GM21786 (cell line): Measurements from ENCODE around the gene DGLUCY.
A peak's percentile ranks its signal among the peaks of the same experiment; 100 is the strongest.
"Not testable (repeated sequence)": the region's sequence is repeated elsewhere in the genome, so short reads cannot be mapped to it uniquely, and the experiment has no call there.

Source experiments
- ATAC-seq: cut with Tn5 transposase; IDR thresholded peaks from one replicate; pipeline ENCODE4 v1.9.1; 2021; ENCODE audit not compliant: unreplicated experiment

The DGLUCY gene, protein sequence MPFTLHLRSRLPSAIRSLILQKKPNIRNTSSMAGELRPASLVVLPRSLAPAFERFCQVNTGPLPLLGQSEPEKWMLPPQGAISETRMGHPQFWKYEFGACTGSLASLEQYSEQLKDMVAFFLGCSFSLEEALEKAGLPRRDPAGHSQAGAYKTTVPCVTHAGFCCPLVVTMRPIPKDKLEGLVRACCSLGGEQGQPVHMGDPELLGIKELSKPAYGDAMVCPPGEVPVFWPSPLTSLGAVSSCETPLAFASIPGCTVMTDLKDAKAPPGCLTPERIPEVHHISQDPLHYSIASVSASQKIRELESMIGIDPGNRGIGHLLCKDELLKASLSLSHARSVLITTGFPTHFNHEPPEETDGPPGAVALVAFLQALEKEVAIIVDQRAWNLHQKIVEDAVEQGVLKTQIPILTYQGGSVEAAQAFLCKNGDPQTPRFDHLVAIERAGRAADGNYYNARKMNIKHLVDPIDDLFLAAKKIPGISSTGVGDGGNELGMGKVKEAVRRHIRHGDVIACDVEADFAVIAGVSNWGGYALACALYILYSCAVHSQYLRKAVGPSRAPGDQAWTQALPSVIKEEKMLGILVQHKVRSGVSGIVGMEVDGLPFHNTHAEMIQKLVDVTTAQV

DNA sequence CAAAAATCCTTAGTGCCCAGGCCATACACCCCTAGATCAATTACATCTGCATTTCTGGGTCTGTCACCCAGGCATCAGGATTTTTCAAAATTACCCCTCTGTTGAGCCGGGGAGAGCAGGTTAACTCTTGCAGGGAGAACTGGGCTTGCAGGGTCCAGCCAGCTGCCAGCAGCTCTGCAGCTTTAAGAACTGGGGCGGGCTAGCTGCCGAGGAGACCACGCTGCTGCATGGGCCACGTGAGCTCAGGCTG lies at the start of gene DGLUCY:
TSS of gene DGLUCY (plus strand) at position 245 of the 250 bp plus-strand sequence. CDS start 46,222 bp downstream, outside the sequence.
- peak; percentile 68 for ATAC-seq

- ATAC-seq: no peak
These were observed 48.6 kb upstream of the DGLUCY start for GRCh38 chr14:91065266-91065665.

- no peak for ATAC-seq
These were observed 46.7 kb upstream of the DGLUCY start for GRCh38 chr14:91067186-91067585.

- ATAC-seq: no peak
These were observed 45.2 kb upstream of the DGLUCY start for GRCh38 chr14:91068642-91069041.

GRCh38 chr14:91070572-91070971 lies 43.3 kb upstream of the DGLUCY start:
- no peak for ATAC-seq

DNA sequence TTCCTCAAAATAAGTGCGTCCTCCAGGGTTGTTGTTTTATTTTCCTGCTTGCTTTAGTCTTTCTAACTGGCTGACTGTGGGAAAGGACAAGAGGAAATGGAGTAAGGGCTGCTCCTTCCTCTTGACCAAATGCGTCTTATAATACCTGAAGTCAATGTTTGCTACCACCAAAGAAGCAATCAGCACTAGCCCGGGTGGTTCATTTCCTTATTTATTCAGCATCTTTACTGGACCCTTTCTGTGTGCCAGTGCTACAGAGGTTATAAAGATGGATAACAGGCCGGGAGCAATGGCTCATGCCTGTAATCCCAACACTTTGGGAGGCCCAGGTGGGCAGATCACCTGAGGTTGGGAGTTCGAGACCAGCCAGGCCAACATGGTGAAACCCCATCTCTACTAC lies 38.3 kb upstream of the DGLUCY start:
- no peak for ATAC-seq

DNA sequence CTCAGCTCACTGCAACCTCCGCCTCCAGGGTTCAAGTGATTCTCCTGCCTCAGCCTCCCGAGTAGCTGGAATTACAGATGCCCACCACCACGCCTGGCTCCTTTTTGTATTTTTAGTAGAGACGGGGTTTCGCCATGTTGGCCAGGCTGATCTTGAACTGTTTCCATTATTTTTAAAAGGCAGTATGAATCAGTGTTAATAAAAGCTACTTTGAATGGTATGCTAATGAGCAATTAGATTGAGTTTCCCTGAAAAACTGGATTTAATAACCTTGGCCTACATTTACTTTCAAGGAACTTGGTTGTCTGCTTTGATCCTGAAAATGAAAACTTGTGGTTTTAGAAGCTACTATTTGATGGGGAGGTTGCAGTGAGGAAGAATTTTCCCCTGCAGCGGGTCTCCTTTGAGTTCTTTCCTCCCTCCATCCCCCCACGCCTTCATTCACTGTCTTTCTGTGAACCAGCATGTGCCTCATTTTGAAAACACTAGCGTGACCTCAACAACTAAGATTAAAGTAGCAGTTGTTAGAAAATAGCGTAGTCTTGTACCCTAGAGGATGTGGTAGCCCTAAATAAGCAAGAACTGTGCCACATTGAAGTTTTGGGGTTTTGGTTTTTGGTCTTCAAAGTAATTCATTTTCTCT lies 35.7 kb upstream of the DGLUCY start:
- peak; percentile 80 for ATAC-seq

- no peak for ATAC-seq
These were observed 33.8 kb upstream of the DGLUCY start for GRCh38 chr14:91080071-91080470.

- no peak for ATAC-seq
These were observed 31.6 kb upstream of the DGLUCY start for GRCh38 chr14:91082282-91082681.

- no peak for ATAC-seq
These were observed 29.4 kb upstream of the DGLUCY start for GRCh38 chr14:91084516-91084915.

- not testable (repeated sequence) for ATAC-seq
These were observed 26.4 kb upstream of the DGLUCY start for GRCh38 chr14:91087470-91087869.

GRCh38 chr14:91088585-91089235 lies 25.2 kb upstream of the DGLUCY start:
- no peak for ATAC-seq

- ATAC-seq: no peak
These were observed 23.8 kb upstream of the DGLUCY start for GRCh38 chr14:91089958-91090535.

- ATAC-seq: no peak
These were observed 23.1 kb upstream of the DGLUCY start for GRCh38 chr14:91090743-91091142.

DNA sequence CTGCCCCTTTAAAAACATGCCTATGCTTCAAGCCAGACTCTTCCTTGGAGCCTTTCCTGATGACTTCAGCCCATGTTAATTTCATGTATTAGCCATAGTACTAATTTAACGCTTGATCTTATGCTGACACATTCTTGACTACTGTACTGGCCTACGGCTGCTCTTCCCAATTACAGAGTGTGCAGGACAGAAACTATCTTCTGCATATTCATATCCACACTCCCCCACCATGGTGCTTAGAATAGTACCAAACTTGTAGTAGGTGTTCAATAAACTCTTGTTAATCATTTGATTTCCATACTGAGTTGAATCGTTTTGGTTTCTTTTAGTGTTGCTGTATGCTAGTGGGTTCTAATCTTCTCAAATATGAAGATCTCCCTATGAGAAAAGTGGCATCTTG lies 21.8 kb upstream of the DGLUCY start:
- no peak for ATAC-seq

GRCh38 chr14:91093743-91094472 lies 20.0 kb upstream of the DGLUCY start:
- ATAC-seq: not testable (repeated sequence)

- ATAC-seq: no peak
These were observed 19.1 kb upstream of the DGLUCY start for GRCh38 chr14:91094772-91095171.

- no peak for ATAC-seq
These were observed 18.7 kb upstream of the DGLUCY start for GRCh38 chr14:91095178-91095577.

DNA sequence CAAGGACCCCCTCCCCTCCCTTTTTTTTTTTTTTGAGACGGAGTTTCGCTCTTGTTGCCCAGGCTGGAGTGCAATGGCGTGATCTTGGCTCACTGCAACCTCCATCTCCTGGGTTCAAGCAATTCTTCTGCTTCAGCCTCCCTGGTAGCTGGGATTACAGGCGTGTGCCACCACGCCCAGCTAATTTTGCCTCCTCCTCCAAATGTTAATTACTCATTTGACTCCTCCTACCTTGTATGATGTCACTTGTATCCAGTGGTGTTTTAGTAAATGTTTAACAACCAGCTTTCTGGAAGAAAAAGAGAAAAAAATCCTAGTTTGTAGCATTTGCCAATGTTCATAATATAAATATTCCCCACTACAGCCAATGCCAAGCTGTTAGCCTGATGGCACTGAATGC lies 16.2 kb upstream of the DGLUCY start:
- not testable (repeated sequence) for ATAC-seq

DNA sequence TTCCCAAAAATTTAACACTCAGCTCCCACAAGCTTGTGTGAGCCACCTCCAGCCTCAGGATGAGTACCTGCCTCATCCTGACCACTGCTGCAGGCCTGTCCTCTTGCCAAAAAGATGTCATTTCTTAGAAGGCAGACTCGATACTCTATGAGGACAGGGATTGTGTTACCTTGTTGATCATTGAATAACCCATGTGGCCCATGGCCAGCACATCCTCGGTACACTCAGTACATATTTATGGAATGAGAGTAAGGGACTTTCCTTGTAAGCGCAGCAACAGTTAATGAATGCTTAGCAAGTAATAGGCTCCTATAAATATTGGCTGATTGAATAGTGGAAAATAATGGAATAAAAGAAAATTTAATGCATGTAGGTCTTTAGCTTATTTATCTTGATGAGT lies 15.3 kb upstream of the DGLUCY start:
- ATAC-seq: no peak

DNA sequence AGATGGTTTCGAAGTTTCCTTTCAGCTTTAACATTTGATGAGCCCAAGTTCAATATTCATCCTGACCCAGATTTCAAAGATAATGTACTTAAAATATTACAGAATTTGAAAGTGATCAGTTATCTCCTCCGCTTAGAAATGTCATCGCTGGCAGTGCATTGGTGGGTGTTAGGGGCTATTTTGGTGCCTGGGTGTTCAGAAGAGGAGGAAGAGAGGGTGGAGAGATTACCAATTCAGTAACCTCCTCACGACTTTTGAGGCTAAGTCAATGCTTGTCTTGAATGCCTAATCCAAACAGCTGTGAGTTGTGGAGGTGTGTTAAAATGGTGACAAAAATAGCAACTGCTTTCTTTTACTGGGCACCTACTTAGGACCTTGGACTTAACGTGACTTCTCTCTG lies 13.8 kb upstream of the DGLUCY start:
- no peak for ATAC-seq
